H9 (cell line): Measurements from ENCODE around the gene SHISA4. TPM values are rescaled to one million over a fixed set of nuclear protein-coding genes. Genes with fewer than 3 reads are reported as not detected.

Experiments
- DNase-seq: peaks from one replicate; pipeline ENCODE4 v3.0.0-alpha.2; 2017
- H2AFZ ChIP-seq: one replicate; pipeline ENCODE4 v1.6.1; 2013; ENCODE audit warnings: mild to moderate bottlenecking, low read length, control low read depth, moderate library complexity
- H2AK5ac ChIP-seq: 2 replicates; pipeline ENCODE4 v1.6.1; 2013; ENCODE audit warnings: low read length, control low read depth, mixed read lengths; ENCODE audit not compliant: insufficient read length
- H2BK120ac ChIP-seq: one replicate; pipeline ENCODE4 v1.6.1; 2013; ENCODE audit warnings: low read depth, mild to moderate bottlenecking, low read length, control low read depth, inconsistent platforms; ENCODE audit not compliant: poor library complexity, severe bottlenecking
- H2BK12ac ChIP-seq: 2 replicates; pipeline ENCODE4 v1.6.1; 2013; ENCODE audit warnings: low read length, control low read depth, mixed read lengths, low read depth; ENCODE audit not compliant: insufficient read length
- H2BK15ac ChIP-seq: 2 replicates; pipeline ENCODE4 v1.6.1; 2013; ENCODE audit warnings: low read depth, low read length, control low read depth
- H2BK20ac ChIP-seq: one replicate; pipeline ENCODE4 v1.6.1; 2013; ENCODE audit warnings: low read depth, mild to moderate bottlenecking, low read length, control low read depth, inconsistent platforms; ENCODE audit not compliant: poor library complexity, severe bottlenecking
- H2BK5ac ChIP-seq: 2 replicates; pipeline ENCODE4 v1.6.1; 2013; ENCODE audit warnings: low read length, control low read depth, mixed read lengths; ENCODE audit not compliant: insufficient read length
- H3K14ac ChIP-seq: 2 replicates; pipeline ENCODE4 v1.6.1; 2013; ENCODE audit warnings: low read length, control low read depth; ENCODE audit not compliant: insufficient read depth
- H3K18ac ChIP-seq: 2 replicates; pipeline ENCODE4 v1.6.1; 2013; ENCODE audit warnings: low read depth, mild to moderate bottlenecking, mixed read lengths, low read length, control low read depth; ENCODE audit not compliant: insufficient read length
- H3K23ac ChIP-seq: 2 replicates; pipeline ENCODE4 v1.6.1; 2013; ENCODE audit warnings: low read length, control low read depth, mixed read lengths, low read depth; ENCODE audit not compliant: insufficient read length
- H3K23me2 ChIP-seq: 2 replicates; pipeline ENCODE4 v1.6.1; 2013; ENCODE audit warnings: low read depth, mild to moderate bottlenecking, mixed read lengths, low read length, control low read depth; ENCODE audit not compliant: insufficient read length, poor library complexity, severe bottlenecking
- H3K27ac ChIP-seq: 2 replicates; pipeline ENCODE4 v1.5.1; 2013; ENCODE audit warnings: low read length, control low read depth, mixed read lengths, low read depth; ENCODE audit not compliant: insufficient read length
- H3K27me3 ChIP-seq: 2 replicates; pipeline ENCODE4 v1.6.1; 2013; ENCODE audit warnings: low read length, control low read depth, inconsistent platforms; ENCODE audit not compliant: insufficient read depth
- H3K4ac ChIP-seq: 2 replicates; pipeline ENCODE4 v1.6.1; 2013; ENCODE audit warnings: low read depth, mild to moderate bottlenecking, control low read depth, inconsistent platforms, low read length, moderate library complexity
- H3K4me1 ChIP-seq: 2 replicates; pipeline ENCODE4 v1.6.1; 2013; ENCODE audit warnings: low read length, control low read depth, inconsistent platforms; ENCODE audit not compliant: insufficient read depth
- H3K4me2 ChIP-seq: 2 replicates; pipeline ENCODE4 v1.6.1; 2013; ENCODE audit warnings: low read length, control low read depth, mixed read lengths; ENCODE audit not compliant: insufficient read length, insufficient read depth
- H3K56ac ChIP-seq: 2 replicates; pipeline ENCODE4 v1.6.1; 2013; ENCODE audit warnings: low read depth, mild to moderate bottlenecking, mixed read lengths, low read length, control low read depth; ENCODE audit not compliant: insufficient read length
- H3K79me1 ChIP-seq: 2 replicates; pipeline ENCODE4 v1.6.1; 2013; ENCODE audit warnings: low read depth, mild to moderate bottlenecking, moderate library complexity, low read length, control low read depth, inconsistent platforms; ENCODE audit not compliant: insufficient read depth, poor library complexity, severe bottlenecking
- H3K79me2 ChIP-seq: 2 replicates; pipeline ENCODE4 v1.6.1; 2013; ENCODE audit warnings: low read length, control low read depth, inconsistent platforms; ENCODE audit not compliant: insufficient read depth
- H3K9ac ChIP-seq: 2 replicates; pipeline ENCODE4 v1.6.1; 2013; ENCODE audit warnings: low read length, control low read depth, mixed read lengths; ENCODE audit not compliant: insufficient read length; ENCODE audit errors: extremely low read depth
- H3K9me3 ChIP-seq: one replicate; pipeline ENCODE4 v1.6.1; 2013; ENCODE audit warnings: low read depth, low read length, inconsistent platforms; ENCODE audit not compliant: control insufficient read depth
- H3T11ph ChIP-seq: one replicate; pipeline ENCODE4 v1.6.1; 2013; ENCODE audit warnings: mild to moderate bottlenecking, low read length, control low read depth, inconsistent platforms
- H4K20me1 ChIP-seq: one replicate; pipeline ENCODE4 v1.6.1; 2013; ENCODE audit not compliant: control insufficient read depth, insufficient read length, insufficient read depth
- H4K5ac ChIP-seq: 2 replicates; pipeline ENCODE4 v1.6.1; 2013; ENCODE audit warnings: low read depth, mild to moderate bottlenecking, mixed read lengths, low read length, control low read depth; ENCODE audit not compliant: insufficient read length
- H4K8ac ChIP-seq: replicated peaks from 2 replicates; pipeline ENCODE4 v1.6.1; 2013; ENCODE audit warnings: low read length, control low read depth, mixed read lengths, low read depth; ENCODE audit not compliant: insufficient read length
- H4K91ac ChIP-seq: 2 replicates; pipeline ENCODE4 v1.6.1; 2013; ENCODE audit warnings: low read depth, mild to moderate bottlenecking, moderate library complexity, mixed read lengths, low read length, control low read depth; ENCODE audit not compliant: insufficient read length
- H3K27ac Mint-ChIP-seq, 3 experiments: 2 replicates in 2 of 3; 3 replicates in 1 of 3; pipeline ENCODE4 v1.8.0; 2020 to 2021; ENCODE audit warnings: mixed read lengths in 3 of 3, mild to moderate bottlenecking in 1 of 3, moderate library complexity in 1 of 3
- H3K27me3 Mint-ChIP-seq: 2 replicates; pipeline ENCODE4 v1.8.0; 2021; ENCODE audit warnings: low read depth, mild to moderate bottlenecking, moderate library complexity, mixed read lengths
- H3K36me3 Mint-ChIP-seq, 3 experiments: 2 replicates in 2 of 3; 3 replicates in 1 of 3; pipeline ENCODE4 v1.8.0; 2020 to 2021; ENCODE audit warnings: low read depth in 3 of 3, mixed read lengths in 3 of 3; ENCODE audit not compliant: insufficient read depth in 1 of 3
- H3K4me1 Mint-ChIP-seq, 2 experiments: 2 replicates each; pipeline ENCODE4 v1.8.0; 2020; ENCODE audit warnings: mixed read lengths in 2 of 2
- H3K4me3 Mint-ChIP-seq, 2 experiments: 2 replicates in 1 of 2; 3 replicates in 1 of 2; pipeline ENCODE4 v1.8.0; 2020 to 2021; ENCODE audit warnings: mild to moderate bottlenecking in 2 of 2, mixed read lengths in 2 of 2, moderate library complexity in 1 of 2
- H3K9me3 Mint-ChIP-seq, 2 experiments: 2 replicates in 1 of 2; 3 replicates in 1 of 2; pipeline ENCODE4 v1.8.0; 2020; ENCODE audit warnings: mild to moderate bottlenecking in 2 of 2, mixed read lengths in 2 of 2, moderate library complexity in 1 of 2
- CTCF ChIP-seq: fragments of 200-600 bp; sonication (generic); conservative IDR thresholded peaks from 3 replicates; pipeline ENCODE4 v1.8.0; 2021; ENCODE audit warnings: antibody characterized with exemption, mild to moderate bottlenecking
- WGBS: extraction: QIAGEN DNeasy Blood & Tissue Kit; methylation state at CpG from one replicate; pipeline ENCODE4 v1.1.7; 2013; ENCODE audit warnings: missing lambda C conversion rate, low lambda C conversion rate, mixed read lengths; ENCODE audit not compliant: insufficient read length; ENCODE audit errors: extremely low coverage; 5-methylcytosine and 5-hydroxymethylcytosine counted together
- total RNA-seq: library from RNA; stranded (reverse); gene quantifications from 2 replicates; pipeline ENCODE4 v1.2.1, GENCODE V29; 2021

Gene SHISA4
- total RNA-seq, 1 experiment from 2014 or later: 6.3 TPM

- Histone ChIP-seq H3K4me2 (no peak overlapping the region), H3K56ac (no peak overlapping the region), H4K91ac (no peak overlapping the region), H3K27ac (no peak overlapping the region), H2BK12ac (no peak overlapping the region), H3K18ac (no peak overlapping the region), H3K9ac (no peak overlapping the region), H2BK120ac (no peak overlapping the region), H2BK15ac (no peak overlapping the region), H3K14ac (no peak overlapping the region), H4K8ac (no peak overlapping the region), H3K4me1 (no peaks in the 10 kb centered on the region), H3K27me3 (no peaks in the 10 kb centered on the region), H4K5ac (no peak overlapping the region), H2AFZ (no peak overlapping the region), H3K4ac (no peak overlapping the region), H3K23ac (no peak overlapping the region), H3K9me3 (no peaks in the 10 kb centered on the region), H2BK5ac (no peak overlapping the region), H3K23me2 (no peaks in the 10 kb centered on the region), H3K79me1 (no peaks in the 10 kb centered on the region), H2AK5ac (no peak overlapping the region), H3T11ph (no peak overlapping the region), H3K79me2 (no peaks in the 10 kb centered on the region), H4K20me1 (no peaks in the 10 kb centered on the region), H2BK20ac (no peak overlapping the region)
- H3K27ac Mint-ChIP-seq: no peak overlapping the region
- no peak overlapping the region for H3K4me3 Mint-ChIP-seq
- H3K27me3 Mint-ChIP-seq: peaks cover 2% of the 10 kb centered on the region; the same call in 1 of the 2 replicates
- WGBS: no CpG with 5 or more reads among the region's 4 CpGs
- H3K4me1 Mint-ChIP-seq: no peaks in the 10 kb centered on the region
- H3K36me3 Mint-ChIP-seq: no peaks in the 10 kb centered on the region
- no peaks in the 10 kb centered on the region for H3K9me3 Mint-ChIP-seq
- TF ChIP-seq CTCF: no peak
- no peak for DNase-seq
These were observed 41.4 kb downstream of the SHISA4 start for GRCh38 chr1:201930137-201930536.
